Glomerular endothelial cell (primary cell): ENCODE results near the gene MFRP. TPM values are rescaled to one million over a fixed set of nuclear protein-coding genes. Genes with fewer than 3 reads are reported as not detected.

Experiments used
- DNase-seq: peaks from one replicate; pipeline ENCODE4 v3.0.0-alpha.2; 2011; ENCODE audit warnings: low read depth, low spot score; ENCODE audit errors: extremely low read depth
- total RNA-seq: library from RNA; depleted of rRNA; stranded (reverse); fragments of >200 nt; gene quantifications from 2 replicates; pipeline ENCODE4 v1.2.3, GENCODE V29; 2015

The MFRP gene
- total RNA-seq, 1 donor from 2014 or later, result 0.35 TPM

DNA sequence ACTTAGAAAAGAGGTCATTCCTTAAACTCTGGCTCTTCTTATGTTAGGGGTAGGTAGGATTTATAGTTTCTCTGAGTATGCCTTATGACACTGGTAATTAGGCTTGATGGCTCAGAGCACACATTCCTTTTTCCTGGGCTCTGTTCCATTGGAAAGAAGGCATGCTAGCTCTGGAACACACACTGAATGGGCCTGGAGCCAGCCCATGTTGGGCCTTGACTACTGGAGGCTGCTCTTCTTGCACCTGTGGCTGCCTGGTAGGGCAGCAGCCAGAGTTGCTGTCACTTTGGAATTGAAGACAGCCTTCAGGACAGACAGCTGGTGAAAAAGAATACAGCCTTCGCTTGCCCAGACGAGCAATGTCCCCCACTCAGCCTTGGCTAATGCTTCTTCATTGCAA is 47.8 kb downstream of the MFRP start:
- DNase-seq, result no peak

DNA sequence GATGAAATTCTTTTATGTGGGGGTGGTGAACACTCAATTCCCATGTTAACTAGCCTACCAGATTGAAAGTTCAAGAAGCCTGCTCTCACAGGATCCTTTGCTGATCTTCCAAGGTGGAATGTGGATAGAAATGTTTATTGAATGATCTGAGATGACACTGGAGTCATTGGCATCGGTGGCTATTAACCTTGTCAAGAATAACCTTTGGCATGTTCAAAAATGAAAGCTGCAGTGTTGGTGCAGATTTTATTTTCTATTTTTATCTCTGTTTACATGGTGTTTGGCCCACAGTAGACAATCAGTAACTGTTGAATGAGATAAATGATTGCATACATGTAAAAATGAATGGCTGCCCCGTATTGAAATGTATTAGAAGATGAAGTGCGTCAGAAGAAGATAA is 48.6 kb downstream of the MFRP start:
- DNase-seq, result no peak

DNA sequence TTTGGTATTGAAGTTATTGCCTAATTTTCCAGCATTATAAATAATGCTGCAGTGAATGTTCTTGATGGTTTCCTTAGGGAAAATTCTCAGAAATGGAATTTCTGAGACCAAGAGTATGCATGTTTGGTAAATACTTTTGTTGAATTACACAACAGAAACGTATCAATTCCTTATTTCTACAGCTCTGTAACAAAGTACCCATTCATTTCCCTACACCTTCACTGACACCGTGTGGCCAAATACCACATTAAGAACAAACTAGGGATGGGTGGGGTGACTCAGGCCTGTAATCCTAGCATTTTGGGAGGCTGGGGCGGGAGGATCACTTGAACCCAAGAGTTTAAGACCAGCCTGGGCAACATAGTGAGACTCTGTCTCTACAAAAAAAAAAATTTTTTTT is 51.3 kb downstream of the MFRP start:
- DNase-seq, result no peak

DNA sequence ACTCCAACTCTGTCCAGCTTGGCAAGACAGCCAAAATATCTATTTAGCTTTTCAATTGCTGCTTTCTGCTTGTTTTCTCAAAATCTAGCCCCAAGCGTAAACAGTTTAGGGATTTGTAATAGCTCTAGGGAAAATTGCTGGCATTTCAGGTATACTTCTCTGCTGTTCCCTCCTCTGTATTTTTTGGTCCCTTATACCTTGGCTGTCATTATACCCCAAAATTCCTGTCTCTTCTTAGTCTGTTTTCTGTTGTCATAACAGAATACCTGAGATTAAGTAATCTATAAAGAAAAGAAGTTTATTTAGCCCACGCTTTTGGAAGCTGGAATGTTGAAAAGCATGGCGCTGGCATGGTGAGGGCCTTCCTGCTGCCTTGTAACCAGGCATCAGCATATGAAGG is 53.0 kb downstream of the MFRP start:
- DNase-seq, result no peak

DNA sequence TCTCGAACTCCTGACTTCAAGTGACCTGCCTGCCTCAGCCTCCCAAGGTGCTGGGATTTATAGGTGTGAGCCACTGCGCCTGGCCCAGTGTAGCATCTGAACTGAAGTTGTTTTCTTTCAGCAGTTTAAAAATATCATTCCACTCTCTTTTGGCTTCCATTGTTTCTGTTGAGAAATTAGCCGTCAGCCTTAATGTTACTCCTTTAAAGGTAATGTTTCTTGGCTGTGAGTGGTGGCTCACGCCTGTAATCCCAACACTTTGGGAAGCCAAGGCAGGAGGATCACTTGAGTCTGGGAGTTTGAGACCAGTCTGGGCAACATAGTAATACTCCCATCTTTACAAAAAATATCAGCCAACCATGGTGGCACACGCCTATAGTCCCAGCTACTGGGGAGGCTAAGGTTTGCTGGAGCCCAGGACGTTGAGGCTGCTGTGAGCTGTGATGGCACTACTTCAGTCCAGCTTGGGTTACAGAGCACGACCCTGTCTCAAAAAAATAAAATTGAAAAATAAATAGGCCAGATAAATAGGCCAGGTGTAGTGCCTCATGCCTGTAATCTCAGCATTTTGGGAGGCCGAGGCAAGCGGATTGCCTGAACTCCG is 55.5 kb downstream of the MFRP start:
- no peak for DNase-seq

Other genes with a start within 250 kb of the MFRP start
- 18.6 and 45.5 TPM in 2 replicates for gene DPAGT1, start 244.9 kb downstream of the MFRP start, total RNA-seq
- gene C2CD2L, start 239.4 kb downstream of the MFRP start, total RNA-seq, result 8.9 and 13.2 TPM in 2 replicates
- gene HINFP, start 225.1 kb downstream of the MFRP start, total RNA-seq, result 13.0 and 17.3 TPM in 2 replicates
- gene ABCG4, start 197.7 kb downstream of the MFRP start, total RNA-seq, result 0.29 and 1.2 TPM in 2 replicates
- gene NLRX1, start 178.0 kb downstream of the MFRP start, total RNA-seq, result 21.6 and 23.3 TPM in 2 replicates
- not detected in 2 replicates for gene NHERF4, start 161.2 kb downstream of the MFRP start, total RNA-seq
- gene CBL, start 140.4 kb downstream of the MFRP start, total RNA-seq, result 30.6 and 38.7 TPM in 2 replicates
- gene MCAM, start 29.6 kb downstream of the MFRP start, total RNA-seq, result 5,782 and 6,347 TPM in 2 replicates
- gene RNF26, start 12.2 kb downstream of the MFRP start, total RNA-seq, result 14.4 and 19.4 TPM in 2 replicates
- gene C1QTNF5, start 5.8 kb downstream of the MFRP start, total RNA-seq, result 113 and 153 TPM in 2 replicates
- 0.41 TPM in 1 of 2 replicates, not detected in the other for gene USP2, start 35.0 kb upstream of the MFRP start, total RNA-seq
- gene THY1, start 76.5 kb upstream of the MFRP start, total RNA-seq, result 16.1 and 23.6 TPM in 2 replicates